Mucosa of stomach (tissue), 1 donor: ENCODE data around the gene TRIM75.
"Not testable (repeated sequence)": the region's sequence is repeated elsewhere in the genome, so short reads cannot be mapped to it uniquely, and the experiment has no call there.

ENCODE experiments used
- H3K27me3 ChIP-seq: one replicate; pipeline ENCODE4 v1.7.0; 2013; ENCODE audit warnings: mild to moderate bottlenecking, low read length; ENCODE audit not compliant: control insufficient read depth, insufficient read depth
- H3K36me3 ChIP-seq: one replicate; pipeline ENCODE4 v1.7.0; 2013; ENCODE audit warnings: low read length; ENCODE audit not compliant: control insufficient read depth, insufficient read depth
- H3K4me1 ChIP-seq: one replicate; pipeline ENCODE4 v1.7.0; 2013; ENCODE audit warnings: mild to moderate bottlenecking, low read length; ENCODE audit not compliant: control insufficient read depth, insufficient read depth
- H3K4me3 ChIP-seq: one replicate; pipeline ENCODE4 v1.7.0; 2013; ENCODE audit warnings: low read length
- H3K9ac ChIP-seq: one replicate; pipeline ENCODE4 v1.7.0; 2013; ENCODE audit warnings: mild to moderate bottlenecking, low read length, moderate library complexity
- H3K9me3 ChIP-seq: one replicate; pipeline ENCODE4 v1.7.0; 2013; ENCODE audit warnings: mild to moderate bottlenecking, low read length, moderate library complexity; ENCODE audit not compliant: control insufficient read depth
- donor health status: Pancreatic carcinoma.

The TRIM75 gene

DNA sequence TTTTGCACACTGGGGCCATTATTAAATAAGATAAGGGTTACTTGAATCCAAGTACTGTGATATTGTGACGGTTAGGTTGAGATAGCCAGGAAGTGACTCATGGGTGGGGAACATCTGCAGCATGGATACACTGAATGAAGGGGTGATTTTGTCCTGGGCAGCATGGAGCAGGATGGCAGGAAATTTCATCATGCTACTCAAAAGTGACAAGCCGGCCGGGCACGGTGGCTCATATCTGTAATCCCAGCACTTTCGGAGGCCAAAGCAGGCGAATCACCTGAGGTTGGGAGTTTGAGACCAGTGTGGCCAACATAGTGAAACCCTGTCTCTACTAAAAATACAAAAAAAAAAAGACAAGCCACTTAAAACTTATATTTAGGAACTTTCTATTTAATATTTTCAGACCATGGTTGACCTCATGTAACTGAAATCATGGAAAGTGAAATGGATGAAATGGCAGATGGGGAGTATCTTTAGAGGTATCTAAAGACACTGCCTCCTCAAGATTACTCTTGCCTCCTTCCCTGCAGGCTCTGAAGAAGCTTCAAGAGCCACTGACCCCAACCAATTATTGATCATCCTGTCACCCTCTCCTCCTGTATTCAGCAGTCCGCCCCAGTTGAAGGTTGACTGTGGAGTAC lies 25.8 kb upstream of the TRIM75 start:
- Histone ChIP-seq H3K4me3 (no peak overlapping the region), H3K27me3 (no peaks in the 10 kb centered on the region), H3K9me3 (no peaks in the 10 kb centered on the region), H3K9ac (no peak overlapping the region), H3K36me3 (no peaks in the 10 kb centered on the region), H3K4me1 (no peaks in the 10 kb centered on the region)

DNA sequence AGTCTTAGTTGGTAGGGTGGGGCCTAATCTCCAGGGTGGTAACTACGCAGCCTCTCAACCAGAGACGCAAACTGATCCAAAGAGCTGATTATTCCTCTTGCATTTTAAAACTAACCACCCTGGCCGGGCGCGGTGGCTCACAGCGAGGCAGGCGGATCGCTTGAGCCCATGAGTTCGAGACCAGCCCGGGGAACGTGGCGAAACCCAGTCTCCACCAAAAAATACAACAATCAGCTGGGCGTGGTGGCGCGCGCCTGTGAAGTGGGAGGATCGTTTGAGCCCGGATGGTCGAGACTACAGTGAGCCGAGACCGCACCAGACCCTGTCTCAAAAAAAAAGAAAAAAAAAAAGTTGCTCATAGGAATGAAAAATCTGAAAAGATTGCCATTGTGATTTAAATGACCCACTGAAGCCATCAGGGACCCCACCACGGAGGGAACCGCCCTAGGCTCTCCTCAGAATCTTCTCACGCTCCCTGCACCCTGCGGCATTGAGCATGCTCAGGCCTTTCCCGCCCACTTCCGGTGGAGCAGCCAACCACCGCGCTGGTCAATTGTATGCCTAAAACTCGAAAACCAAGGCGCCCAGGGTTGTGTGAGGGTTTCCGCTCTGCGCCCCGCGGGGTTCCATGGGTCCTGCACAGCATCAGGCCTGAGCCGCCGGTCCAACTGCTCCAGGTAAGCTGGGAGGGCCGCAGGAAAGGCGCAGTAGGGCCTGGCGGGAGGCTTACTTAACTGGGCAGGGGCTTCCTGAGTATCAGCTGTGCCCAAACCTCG lies 22.0 kb upstream of the TRIM75 start, which contains the start of gene TRIM60:
Gene TRIM60 (plus strand): TSS at position 564 of the 776 bp plus-strand sequence. CDS start 8,074 bp downstream, outside the sequence.
- Histone ChIP-seq H3K27me3 (no peaks in the 10 kb centered on the region), H3K9ac (no peak within 1 kb of the TSS), H3K4me1 (no peaks in the 10 kb centered on the region), H3K4me3 (no peak within 1 kb of the TSS), H3K36me3 (no peaks in the 10 kb centered on the region), H3K9me3 (no peaks in the 10 kb centered on the region)

DNA sequence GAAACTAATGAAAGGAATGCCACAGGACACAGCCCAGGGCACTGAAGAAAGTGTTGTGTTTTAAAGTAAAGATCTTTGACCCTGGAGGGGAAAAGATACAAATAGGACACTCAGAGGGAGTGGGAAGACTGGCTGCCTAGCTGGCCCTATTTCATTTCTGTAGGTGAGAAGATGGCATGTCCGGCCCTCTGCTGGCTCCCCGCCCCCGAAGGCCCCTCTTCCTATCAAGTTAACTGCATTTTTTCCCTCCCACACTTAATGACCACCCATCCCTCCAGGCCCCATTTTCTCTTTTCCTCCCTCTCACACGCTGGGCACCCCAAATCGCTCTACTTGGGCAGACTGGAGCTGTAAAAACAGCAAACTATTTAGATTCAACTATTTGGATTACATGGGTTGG lies 5.5 kb upstream of the TRIM75 start:
- Histone ChIP-seq H3K27me3 (no peaks in the 10 kb centered on the region), H3K4me1 (no peaks in the 10 kb centered on the region), H3K36me3 (no peaks in the 10 kb centered on the region), H3K9me3 (no peaks in the 10 kb centered on the region), H3K4me3 (no peak overlapping the region), H3K9ac (no peak overlapping the region)

DNA sequence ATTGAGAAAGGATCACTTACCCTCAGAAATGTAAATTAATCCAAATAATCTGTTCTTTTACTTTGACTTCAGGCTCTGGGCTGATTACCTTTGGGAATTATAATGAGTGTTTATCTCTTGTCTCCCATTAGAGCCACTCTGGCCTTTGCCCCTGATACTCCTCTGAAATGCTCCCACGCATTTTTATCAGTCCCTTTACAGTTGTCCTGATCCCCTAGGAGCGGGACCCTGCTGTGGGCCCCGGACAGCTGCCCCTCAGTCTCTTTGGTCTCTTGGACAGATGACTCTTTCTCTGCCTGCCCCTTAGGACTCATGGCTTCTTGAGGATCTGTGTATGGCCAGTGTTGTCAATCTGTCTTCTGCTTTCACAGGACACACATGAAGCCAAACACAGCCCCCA lies 1.0 kb upstream of the TRIM75 start:
- no peak overlapping the region for H3K9ac ChIP-seq
- H3K36me3 ChIP-seq = no peaks in the 10 kb centered on the region
- no peaks in the 10 kb centered on the region for H3K9me3 ChIP-seq
- no peaks in the 10 kb centered on the region for H3K4me1 ChIP-seq
- H3K4me3 ChIP-seq = no peak overlapping the region
- no peaks in the 10 kb centered on the region for H3K27me3 ChIP-seq

DNA sequence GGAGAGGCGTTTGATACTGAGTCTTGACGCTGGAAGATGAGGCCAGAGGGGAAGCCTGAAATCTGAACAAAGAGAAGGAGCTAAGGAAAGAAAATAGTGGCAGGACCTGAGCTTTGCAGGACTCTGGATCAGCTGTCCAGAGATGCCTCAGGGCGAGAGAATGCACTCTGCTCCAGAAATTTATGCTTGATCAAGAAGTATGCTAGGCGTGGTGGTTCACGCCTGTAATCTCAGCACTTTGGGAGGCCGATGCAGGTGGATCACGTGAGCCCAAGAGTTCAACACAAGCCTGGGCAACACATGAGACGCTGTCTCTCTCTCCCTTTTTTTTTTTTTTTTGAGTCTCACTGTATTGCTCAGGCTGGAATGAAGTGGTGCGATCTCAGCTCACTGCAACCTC lies 1.9 kb downstream of the TRIM75 start:
- Histone ChIP-seq H3K4me1 (no peaks in the 10 kb centered on the region), H3K4me3 (no peak overlapping the region), H3K27me3 (no peaks in the 10 kb centered on the region), H3K9me3 (no peaks in the 10 kb centered on the region), H3K9ac (no peak overlapping the region), H3K36me3 (no peaks in the 10 kb centered on the region)

DNA sequence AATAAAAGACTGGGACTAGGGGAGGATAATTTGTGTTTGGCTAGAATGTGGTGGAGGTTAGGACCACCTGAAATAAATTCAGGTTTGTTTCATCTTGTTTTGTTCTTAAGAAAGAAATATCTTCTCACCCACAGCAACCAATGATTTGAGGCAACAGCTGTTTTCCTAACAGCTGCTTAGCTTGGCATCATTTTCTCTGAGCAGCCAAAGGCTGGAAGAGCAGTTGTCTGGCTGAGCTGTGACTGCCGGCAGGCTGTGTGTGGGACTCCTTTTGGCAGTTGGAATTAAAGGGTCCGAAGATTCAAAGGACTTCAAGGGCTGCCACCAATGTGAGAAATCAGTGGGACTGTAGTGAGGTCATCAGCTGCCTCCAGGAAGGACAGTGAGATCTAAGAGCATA lies 5.0 kb downstream of the TRIM75 start:
- H3K4me1 ChIP-seq = no peaks in the 10 kb centered on the region

DNA sequence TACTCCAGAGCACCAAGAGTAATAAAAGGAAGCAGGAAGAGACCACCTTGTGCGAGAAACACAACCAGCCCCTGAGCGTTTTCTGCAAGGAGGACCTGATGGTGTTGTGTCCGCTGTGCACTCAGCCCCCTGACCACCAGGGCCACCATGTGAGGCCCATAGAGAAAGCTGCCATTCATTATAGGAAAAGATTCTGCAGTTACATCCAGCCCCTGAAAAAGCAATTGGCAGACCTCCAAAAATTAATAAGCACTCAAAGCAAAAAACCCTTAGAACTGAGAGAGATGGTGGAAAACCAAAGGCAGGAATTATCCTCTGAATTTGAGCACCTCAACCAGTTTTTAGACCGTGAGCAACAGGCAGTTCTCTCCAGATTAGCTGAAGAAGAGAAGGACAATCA lies 5.7 kb downstream of the TRIM75 start:
- H3K9ac ChIP-seq = no peak overlapping the region
- no peak overlapping the region for H3K4me3 ChIP-seq
- no peaks in the 10 kb centered on the region for H3K36me3 ChIP-seq
- H3K4me1 ChIP-seq = no peaks in the 10 kb centered on the region
- no peaks in the 10 kb centered on the region for H3K27me3 ChIP-seq
- no peaks in the 10 kb centered on the region for H3K9me3 ChIP-seq

More for the DNA sequence above, 5.0 kb downstream of the TRIM75 start:
- H3K36me3 ChIP-seq = no peaks in the 10 kb centered on the region
- H3K9ac ChIP-seq = no peak overlapping the region
- H3K4me3 ChIP-seq = no peak overlapping the region
- no peaks in the 10 kb centered on the region for H3K27me3 ChIP-seq
- no peaks in the 10 kb centered on the region for H3K9me3 ChIP-seq

DNA sequence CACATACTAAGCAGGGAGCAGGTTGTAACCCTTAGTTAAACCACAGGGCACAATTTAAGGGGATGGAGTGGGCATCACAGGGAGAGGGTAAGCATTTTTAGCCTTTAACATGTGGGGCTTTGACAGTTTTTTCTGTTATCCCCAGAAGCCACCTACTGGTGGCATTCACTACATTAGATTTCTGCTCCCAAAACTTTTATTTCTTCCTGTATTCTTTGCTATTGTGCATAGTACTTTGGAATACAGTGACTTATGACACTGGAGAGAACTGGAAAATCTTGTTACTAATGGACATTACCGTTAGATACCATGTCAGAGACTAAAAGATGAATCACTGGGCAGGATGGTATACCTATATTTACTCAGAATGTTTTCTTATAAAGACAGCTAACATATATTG lies 7.3 kb downstream of the TRIM75 start:
- Histone ChIP-seq H3K9ac (no peak overlapping the region), H3K9me3 (no peaks in the 10 kb centered on the region), H3K4me1 (no peaks in the 10 kb centered on the region), H3K36me3 (no peaks in the 10 kb centered on the region), H3K4me3 (no peak overlapping the region), H3K27me3 (no peaks in the 10 kb centered on the region)

DNA sequence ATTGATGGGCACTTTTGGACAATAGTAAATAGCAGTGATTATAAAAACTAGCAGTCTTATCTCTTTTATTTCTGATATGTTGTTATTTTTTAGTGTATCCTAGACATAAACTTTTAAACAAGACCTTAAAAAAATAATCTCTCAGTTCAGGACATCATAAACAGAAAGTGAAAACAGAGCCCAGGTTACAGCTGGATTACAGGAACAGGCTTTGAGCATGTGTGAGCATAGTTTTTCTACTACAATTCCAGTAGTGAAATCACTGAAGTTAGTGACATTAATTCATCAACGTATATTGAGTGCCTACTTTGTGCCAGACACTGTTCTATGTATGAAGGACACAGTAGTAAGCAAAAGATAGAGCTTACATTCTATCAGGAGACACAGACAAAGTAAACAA lies 16.9 kb downstream of the TRIM75 start:
- H3K4me1 ChIP-seq = no peaks in the 10 kb centered on the region
- no peaks in the 10 kb centered on the region for H3K27me3 ChIP-seq
- H3K9me3 ChIP-seq = no peaks in the 10 kb centered on the region
- H3K9ac ChIP-seq = no peak overlapping the region
- no peaks in the 10 kb centered on the region for H3K36me3 ChIP-seq
- no peak overlapping the region for H3K4me3 ChIP-seq

DNA sequence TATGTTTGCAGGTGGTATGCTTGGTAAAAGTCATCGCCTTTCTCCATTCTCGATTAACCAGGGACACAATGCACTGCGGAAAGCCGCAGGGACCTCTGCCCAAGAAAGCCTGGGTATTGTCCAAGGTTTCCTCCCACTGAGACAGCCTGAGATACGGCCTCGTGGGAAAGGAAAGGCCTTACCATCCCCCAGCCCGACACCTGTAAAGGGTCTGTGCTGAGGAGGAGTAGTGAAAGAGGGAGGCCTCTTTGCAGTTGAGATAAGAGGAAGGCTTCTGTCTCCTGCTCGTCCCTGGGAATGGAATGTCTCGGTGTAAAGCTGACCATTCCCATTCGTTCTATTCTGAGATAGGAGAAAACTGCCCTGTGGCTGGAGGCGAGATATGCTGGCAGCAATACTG lies 19.7 kb downstream of the TRIM75 start:
- H3K27me3 ChIP-seq, H3K9me3 ChIP-seq, H3K9ac ChIP-seq, H3K36me3 ChIP-seq, H3K4me1 ChIP-seq, H3K4me3 ChIP-seq: not testable (repeated sequence)

DNA sequence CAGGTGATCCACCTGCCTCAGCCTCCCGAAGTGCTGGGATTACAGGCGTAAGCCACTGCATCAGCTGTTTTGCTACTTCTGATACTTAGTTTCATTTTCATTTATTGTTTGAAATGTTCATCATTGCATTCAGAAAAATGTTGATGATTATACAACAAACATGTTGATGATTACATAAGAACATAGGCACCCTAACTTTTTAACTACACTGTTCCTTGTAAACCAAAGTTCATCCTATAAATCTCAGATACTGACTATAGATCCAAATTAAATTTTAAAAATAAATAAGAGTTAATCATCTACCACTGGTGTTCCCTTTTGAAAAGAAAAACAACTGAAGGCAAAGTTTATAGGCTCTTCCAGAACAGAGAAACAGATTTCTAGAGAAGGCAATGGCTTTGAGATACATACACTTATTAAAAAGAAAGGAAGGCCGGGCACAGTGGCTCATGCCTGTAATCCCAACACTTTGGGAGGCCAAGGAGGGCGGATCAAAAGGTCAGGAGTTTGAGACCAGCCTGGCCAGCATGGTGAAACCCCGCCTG lies 23.4 kb downstream of the TRIM75 start:
- Histone ChIP-seq H3K27me3 (no peaks in the 10 kb centered on the region), H3K36me3 (no peaks in the 10 kb centered on the region), H3K9ac (no peak overlapping the region), H3K4me1 (no peaks in the 10 kb centered on the region), H3K4me3 (no peak overlapping the region), H3K9me3 (no peaks in the 10 kb centered on the region)

DNA sequence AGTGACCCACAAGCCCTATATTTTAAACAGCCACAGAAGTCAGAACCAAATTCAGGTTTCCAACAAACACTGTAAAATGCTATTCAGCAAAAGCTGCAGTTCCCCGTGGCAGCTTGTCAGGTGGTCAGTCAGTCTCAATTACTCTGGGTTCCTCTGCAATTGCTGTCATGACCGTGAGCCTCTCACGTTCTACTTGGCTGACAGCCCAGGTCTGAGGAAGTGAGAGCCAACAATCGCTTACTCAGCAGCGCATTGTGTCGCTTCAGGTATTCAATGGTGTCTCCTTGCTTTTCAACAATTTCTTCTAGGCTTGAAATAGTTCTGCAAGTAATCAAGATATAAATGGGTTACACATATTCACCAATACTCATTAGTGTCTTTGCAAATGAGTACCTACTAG lies 25.8 kb downstream of the TRIM75 start:
- H3K4me3 ChIP-seq = no peak overlapping the region
- no peaks in the 10 kb centered on the region for H3K36me3 ChIP-seq
- no peak overlapping the region for H3K9ac ChIP-seq
- H3K4me1 ChIP-seq = no peaks in the 10 kb centered on the region
- no peaks in the 10 kb centered on the region for H3K9me3 ChIP-seq
- H3K27me3 ChIP-seq = no peaks in the 10 kb centered on the region
